HepG2 (cell line): ENCODE results near the gene STX10. TPM values are rescaled to one million over a fixed set of nuclear protein-coding genes. Genes with fewer than 3 reads are reported as not detected.

Experiments
- ATAD3A ChIP-seq: sonication (generic); formaldehyde crosslinking; IDR thresholded peaks from 2 replicates; pipeline ENCODE4 v1.4.0; 2020; ENCODE audit warnings: missing genetic modification reagents
- BATF2 ChIP-seq: sonication (generic); formaldehyde crosslinking; IDR thresholded peaks from 2 replicates; pipeline ENCODE4 v1.8.0; 2022; ENCODE audit warnings: mild to moderate bottlenecking, missing genetic modification reagents, moderate library complexity
- BRCA1 ChIP-seq: sonication (generic); formaldehyde crosslinking; IDR thresholded peaks from 2 replicates; pipeline ENCODE4 v1.4.0; 2020; ENCODE audit warnings: missing genetic modification reagents
- BRD4 ChIP-seq: sonication (generic); formaldehyde crosslinking; IDR thresholded peaks from 2 replicates; pipeline ENCODE4 v1.4.0; 2020; ENCODE audit warnings: missing genetic modification reagents
- E2F1 ChIP-seq: sonication (generic); formaldehyde crosslinking; IDR thresholded peaks from 2 replicates; pipeline ENCODE4 v1.5.0; 2020; ENCODE audit warnings: missing genetic modification reagents
- HINFP ChIP-seq: sonication (generic); formaldehyde crosslinking; IDR thresholded peaks from 2 replicates; pipeline ENCODE4 v1.4.0; 2020; ENCODE audit warnings: low read depth, mild to moderate bottlenecking, missing genetic modification reagents
- HOXA7 ChIP-seq: sonication (generic); formaldehyde crosslinking; IDR thresholded peaks from 2 replicates; pipeline ENCODE4 v1.8.1; 2022; ENCODE audit warnings: mild to moderate bottlenecking, missing genetic modification reagents, moderate library complexity
- IKZF4 ChIP-seq: sonication (generic); formaldehyde crosslinking; IDR thresholded peaks from 2 replicates; pipeline ENCODE4 v1.5.1; 2020; ENCODE audit warnings: borderline replicate concordance, mild to moderate bottlenecking, low read depth, missing genetic modification reagents; ENCODE audit errors: not compliant biosample characterization
- IRF2 ChIP-seq: IDR thresholded peaks from 2 replicates; pipeline ENCODE4 v1.6.1; 2018; ENCODE audit warnings: missing genetic modification reagents, missing compliant biosample characterization
- MATR3 ChIP-seq: sonication (generic); formaldehyde crosslinking; IDR thresholded peaks from 2 replicates; pipeline ENCODE4 v1.4.0; 2020; ENCODE audit warnings: missing genetic modification reagents
- MYPOP ChIP-seq: sonication (generic); formaldehyde crosslinking; IDR thresholded peaks from 2 replicates; pipeline ENCODE4 v1.8.1; 2023; ENCODE audit warnings: mild to moderate bottlenecking, moderate library complexity, missing genetic modification reagents
- NFE2L1 ChIP-seq: sonication (generic); formaldehyde crosslinking; IDR thresholded peaks from 2 replicates; pipeline ENCODE4 v1.4.0; 2020; ENCODE audit warnings: missing genetic modification reagents, mild to moderate bottlenecking, borderline replicate concordance
- POLR2G ChIP-seq: fragments of 200-400 bp; formaldehyde crosslinking; IDR thresholded peaks from 2 replicates; pipeline ENCODE4 v1.6.1; 2018; ENCODE audit warnings: mild to moderate bottlenecking, low read depth, low read length, moderate library complexity
- PPARG ChIP-seq: conservative IDR thresholded peaks from 2 replicates; pipeline ENCODE4 v1.6.1; 2016; ENCODE audit warnings: missing biosample characterization, missing genetic modification reagents
- RBAK ChIP-seq: sonication (generic); formaldehyde crosslinking; IDR thresholded peaks from 2 replicates; pipeline ENCODE4 v1.5.1; 2020; ENCODE audit warnings: mild to moderate bottlenecking, missing genetic modification reagents
- RORA ChIP-seq: sonication (generic); formaldehyde crosslinking; IDR thresholded peaks from 2 replicates; pipeline ENCODE4 v1.5.0; 2020; ENCODE audit warnings: mild to moderate bottlenecking, missing genetic modification reagents, moderate library complexity
- SP4 ChIP-seq: sonication (generic); formaldehyde crosslinking; IDR thresholded peaks from 2 replicates; pipeline ENCODE4 v1.8.1; 2023; ENCODE audit warnings: mild to moderate bottlenecking, missing genetic modification reagents
- TCF7L2 ChIP-seq: IDR thresholded peaks from 2 replicates; pipeline ENCODE4 v1.6.1; 2011; ENCODE audit warnings: mild to moderate bottlenecking, low read depth, low read length, moderate library complexity
- TRIM22 ChIP-seq: fragments of 450-650 bp; IDR thresholded peaks from 2 replicates; pipeline ENCODE4 v1.6.1; 2017
- ZNF282 ChIP-seq: fragments of 450-650 bp; IDR thresholded peaks from 2 replicates; pipeline ENCODE4 v1.6.1; 2018; ENCODE audit not compliant: partially characterized antibody
- ZNF326 ChIP-seq: sonication (generic); formaldehyde crosslinking; IDR thresholded peaks from 2 replicates; pipeline ENCODE4 v1.4.0; 2020; ENCODE audit warnings: missing genetic modification reagents, borderline replicate concordance
- ZNF597 ChIP-seq: sonication (generic); formaldehyde crosslinking; IDR thresholded peaks from 2 replicates; pipeline ENCODE4 v1.5.0; 2020; ENCODE audit warnings: missing genetic modification reagents
- ZNF75D ChIP-seq: sonication (generic); formaldehyde crosslinking; IDR thresholded peaks from 2 replicates; pipeline ENCODE4 v1.8.1; 2023; ENCODE audit warnings: missing genetic modification reagents, mild to moderate bottlenecking, borderline replicate concordance
- ZSCAN9 ChIP-seq: IDR thresholded peaks from 2 replicates; pipeline ENCODE4 v1.6.1; 2016; ENCODE audit warnings: borderline replicate concordance
- polyA plus RNA-seq, 8 experiments: library from polyadenylated mRNA; depleted of rRNA in 3 of 8; stranded (reverse) in 7 of 8; unstranded in 1 of 8; fragments of >200 nt; fragmentation: Illumina TruSeq in 4 of 8; extraction: Trizol in 4 of 8; gene quantifications; 2 replicates each; pipeline versions ENCODE4 v1.2.1 to v1.2.3, GENCODE V29; 2011 to 2016; ENCODE audit warnings: low read depth in 4 of 8, missing spikeins in 1 of 8, mixed read lengths in 1 of 8; ENCODE audit not compliant: insufficient read depth in 1 of 8
- total RNA-seq, 5 experiments: library from RNA; depleted of rRNA; stranded (reverse); fragments of >200 nt; fragmentation: Illumina TruSeq; extraction: Trizol; gene quantifications; 2 replicates each; pipeline ENCODE4 v1.2.3, GENCODE V29; 2016; ENCODE audit warnings: low read depth in 1 of 5

STX10 gene
- total and polyA plus RNA-seq, 2 of the 13 experiments (the other 11 are each of a cell fraction or from before 2014, with no cell fraction given), result 47.9 to 66.4 TPM

- TF ChIP-seq BATF2 (peak; percentile 74; the same call in 1 of the 2 replicates), POLR2G (peak; percentile 68), ZNF326 (no peak), SP4 (CRISPR knock-in tag) (peak; percentile 69), MYPOP (CRISPR knock-in tag) (no peak), RORA (no peak), TRIM22 (no peak), IKZF4 (no peak), ZNF75D (no peak), ATAD3A (CRISPR knock-in tag) (no peak), TCF7L2 (no peak), IRF2 (peak; percentile 80; the same call in 1 of the 2 replicates), ZSCAN9 (peak; percentile 63; the same call in 1 of the 2 replicates), BRD4 (CRISPR knock-in tag) (peak; percentile 86; the same call in 1 of the 2 replicates), HINFP (CRISPR knock-in tag) (no peak), E2F1 (CRISPR knock-in tag) (no peak), ZNF597 (no peak), RBAK (0 out of 2 replicates have a peak, but pooled peaks have one; percentile 11), HOXA7 (CRISPR knock-in tag) (no peak), PPARG (peak; percentile 48; the same call in 1 of the 2 replicates), ZNF282 (no peak), MATR3 (no peak), NFE2L1 (CRISPR knock-in tag) (no peak), BRCA1 (CRISPR knock-in tag) (no peak)
These were observed 14.4 kb upstream of the STX10 start (continued) for GRCh38 chr19:13164343-13165161.
